Sigmoid colon (tissue), 4 donors: Measurements from ENCODE around the gene PYDC1.

Source experiments
- POLR2A ChIP-seq, 2 donors: fragments of 450-650 bp; IDR thresholded peaks; one replicate each; pipeline ENCODE4 v1.6.1; 2016; ENCODE audit warnings: antibody characterized with exemption in 2 of 2, mild to moderate bottlenecking in 2 of 2, moderate library complexity in 2 of 2
- POLR2AphosphoS5 ChIP-seq, 4 donors: sonication (generic); formaldehyde crosslinking; IDR thresholded peaks; one replicate each; pipeline ENCODE4 v1.6.1; 2017; ENCODE audit warnings: antibody characterized with exemption in 4 of 4
- TF ChIP-seq, protein P1 (sequence below), 4 experiments: fragments of 450-650 bp in 3 of 4; fragments of 200-600 bp in 1 of 4; IDR thresholded peaks; one replicate each; pipeline ENCODE4 v1.5.1; 2016 to 2019; ENCODE audit warnings: antibody characterized with exemption in 4 of 4, mild to moderate bottlenecking in 3 of 4, moderate library complexity in 2 of 4

DNA sequence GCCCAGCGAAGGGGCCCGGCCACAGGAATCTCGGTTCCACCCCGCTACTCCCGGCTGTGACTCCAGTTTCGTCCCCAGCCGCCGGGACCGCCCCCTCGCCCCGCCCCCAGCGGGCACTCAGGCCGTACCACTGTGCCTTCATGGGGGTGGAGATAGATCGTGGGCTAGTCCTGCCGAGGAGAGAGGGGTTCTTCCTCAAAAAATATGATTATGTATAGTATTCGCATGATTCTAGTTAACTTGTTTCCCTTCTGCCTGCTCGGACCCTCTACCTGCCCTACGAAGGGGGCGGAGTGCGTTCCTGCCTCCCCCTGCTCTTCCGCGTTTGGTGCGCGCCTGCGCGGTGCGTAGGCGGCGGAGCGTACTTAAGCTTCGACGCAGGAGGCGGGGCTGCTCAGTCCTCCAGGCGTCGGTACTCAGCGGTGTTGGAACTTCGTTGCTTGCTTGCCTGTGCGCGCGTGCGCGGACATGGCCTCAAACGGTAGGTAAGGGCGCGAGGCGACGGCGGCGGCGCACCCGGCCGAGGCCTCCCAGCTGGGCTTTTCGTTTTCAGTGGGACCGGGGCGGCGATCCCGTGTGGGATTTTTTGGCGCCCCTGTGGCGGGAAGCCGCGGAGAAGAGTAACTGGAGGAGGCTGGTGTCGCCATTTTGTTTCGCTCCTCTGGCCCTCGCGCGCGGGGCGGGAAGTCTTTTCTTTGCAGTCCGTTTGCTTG lies 37.0 kb downstream of the PYDC1 start, which contains the start of gene FUS:
- TF ChIP-seq, protein P1, sequence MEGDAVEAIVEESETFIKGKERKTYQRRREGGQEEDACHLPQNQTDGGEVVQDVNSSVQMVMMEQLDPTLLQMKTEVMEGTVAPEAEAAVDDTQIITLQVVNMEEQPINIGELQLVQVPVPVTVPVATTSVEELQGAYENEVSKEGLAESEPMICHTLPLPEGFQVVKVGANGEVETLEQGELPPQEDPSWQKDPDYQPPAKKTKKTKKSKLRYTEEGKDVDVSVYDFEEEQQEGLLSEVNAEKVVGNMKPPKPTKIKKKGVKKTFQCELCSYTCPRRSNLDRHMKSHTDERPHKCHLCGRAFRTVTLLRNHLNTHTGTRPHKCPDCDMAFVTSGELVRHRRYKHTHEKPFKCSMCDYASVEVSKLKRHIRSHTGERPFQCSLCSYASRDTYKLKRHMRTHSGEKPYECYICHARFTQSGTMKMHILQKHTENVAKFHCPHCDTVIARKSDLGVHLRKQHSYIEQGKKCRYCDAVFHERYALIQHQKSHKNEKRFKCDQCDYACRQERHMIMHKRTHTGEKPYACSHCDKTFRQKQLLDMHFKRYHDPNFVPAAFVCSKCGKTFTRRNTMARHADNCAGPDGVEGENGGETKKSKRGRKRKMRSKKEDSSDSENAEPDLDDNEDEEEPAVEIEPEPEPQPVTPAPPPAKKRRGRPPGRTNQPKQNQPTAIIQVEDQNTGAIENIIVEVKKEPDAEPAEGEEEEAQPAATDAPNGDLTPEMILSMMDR (IDR thresholded peaks at IDR 0.05): no peak
- peak; percentile 97 for TF ChIP-seq POLR2A (IDR thresholded peaks at IDR 0.05)
- peak; percentile 100 for TF ChIP-seq POLR2AphosphoS5 (IDR thresholded peaks at IDR 0.05)
